Stomach (tissue), 4 donors: ENCODE data around the gene FAM98C.

Source experiments
- CTCF ChIP-seq, 7 experiments: fragments of 450-650 bp in 4 of 7; fragments of 200-600 bp in 3 of 7; sonication (generic) in 3 of 7; IDR thresholded peaks; one replicate each; pipeline ENCODE4 v1.5.1; 2016 to 2019; ENCODE audit warnings: antibody characterized with exemption in 7 of 7, control low read depth in 2 of 7, mild to moderate bottlenecking in 1 of 7
- EP300 ChIP-seq: sonication (generic); formaldehyde crosslinking; IDR thresholded peaks from one replicate; pipeline ENCODE4 v1.6.1; 2017; ENCODE audit warnings: antibody characterized with exemption
- POLR2A ChIP-seq, 4 donors: fragments of 450-650 bp; IDR thresholded peaks; one replicate each; pipeline ENCODE4 v1.6.1; 2016; ENCODE audit warnings: antibody characterized with exemption in 4 of 4, control low read depth in 2 of 4, mild to moderate bottlenecking in 1 of 4, moderate library complexity in 1 of 4
- POLR2AphosphoS5 ChIP-seq, 3 donors: sonication (generic); formaldehyde crosslinking; IDR thresholded peaks; one replicate each; pipeline ENCODE4 v1.6.1; 2016; ENCODE audit warnings: antibody characterized with exemption in 3 of 3

- TF ChIP-seq POLR2AphosphoS5 (IDR thresholded peaks at IDR 0.05) (no peak), CTCF (IDR thresholded peaks at IDR 0.05) (no peak), EP300 (no peak), POLR2A (IDR thresholded peaks at IDR 0.05) (no peak)
These were observed 19.0 kb downstream of the FAM98C start for GRCh38 chr19:38421856-38422255.
